DOHH2 (cell line): ENCODE measurements around the gene PIKFYVE.

Experiments
- CTCF ChIP-seq: fragments of 200-600 bp; sonication (generic); IDR thresholded peaks from one replicate; pipeline ENCODE4 v1.5.1; 2014; ENCODE audit warnings: antibody characterized with exemption, mild to moderate bottlenecking, low read depth, low read length; ENCODE audit not compliant: poor library complexity, severe bottlenecking
- EZH2phosphoT487 ChIP-seq: fragments of 200-600 bp; sonication (generic); IDR thresholded peaks from 2 replicates; pipeline ENCODE4 v1.6.1; 2017; ENCODE audit warnings: borderline replicate concordance, mild to moderate bottlenecking, antibody characterized with exemption, low read length, moderate library complexity, mixed read lengths

GRCh38 chr2:208384637-208385036 is 118.6 kb downstream of the PIKFYVE start:
- TF ChIP-seq CTCF (no peak), EZH2phosphoT487 (no peak)
